ENCODE data around the gene CNMD. TPM values are rescaled to one million over a fixed set of nuclear protein-coding genes. Genes with fewer than 3 reads are reported as not detected.

The CNMD gene
- total and polyA plus RNA-seq, 2 of the 4 experiments (the other 2 are of a cell fraction): not detected

DNA sequence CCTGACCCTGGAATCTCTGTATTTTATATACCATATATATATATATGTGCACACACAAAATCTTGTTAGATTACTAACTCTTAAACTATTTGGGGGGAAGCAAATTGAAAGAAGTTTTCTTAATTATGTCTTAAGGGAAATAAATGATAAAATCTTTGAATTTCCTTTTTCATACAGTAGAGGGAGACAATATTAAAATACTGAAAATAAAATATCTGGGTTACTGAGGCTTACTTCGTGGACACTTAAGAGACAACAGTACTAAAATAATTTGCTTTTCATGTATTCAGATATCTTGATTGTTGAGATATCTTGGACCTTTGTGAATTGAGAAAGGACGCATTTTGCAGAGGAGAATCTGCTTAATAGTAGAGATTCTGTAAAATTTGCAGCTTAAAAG, 69.9 kb downstream of the CNMD start:
- Histone ChIP-seq H4K91ac (ENCODE audit: insufficient read depth, low read depth, low read length) (no peak overlapping the region), H2BK20ac (ENCODE audit: low read depth, low read length) (no peak overlapping the region), H2BK120ac (ENCODE audit: low read depth, low read length) (no peak overlapping the region), H3K27me3 (ENCODE audit: control insufficient read depth, insufficient read depth, low read length) (no peaks in the 10 kb centered on the region), H3K79me1 (ENCODE audit: low read depth in 1 of 2, low read length in 2 of 2) (peaks cover 8 to 11% of the 10 kb centered on the region in 2 experiments; a peak in 3 of 4 replicates), H3K27ac (ENCODE audit: insufficient read depth, low read length) (no peak overlapping the region), H2AFZ (replicated peaks; ENCODE audit: low read length, poor library complexity) (no peak overlapping the region), H2BK15ac (ENCODE audit: low read depth, low read length) (no peak overlapping the region), H3K4me1 (ENCODE audit: control insufficient read depth, insufficient read depth, low read length) (no peaks in the 10 kb centered on the region), H4K8ac (ENCODE audit: low read depth in 2 of 2, low read length in 2 of 2) (no peak overlapping the region), H4K5ac (ENCODE audit: low read depth, low read length) (no peak overlapping the region), H3K4me3 (ENCODE audit: insufficient read depth, low read depth, low read length) (no peak overlapping the region), H3K4me2 (ENCODE audit: low read depth, low read length) (no peak overlapping the region), H3K23ac (ENCODE audit: low read depth, low read length) (no peak overlapping the region), H3K36me3 (ENCODE audit: control insufficient read depth, insufficient read depth, low read length) (peaks cover 15% of the 10 kb centered on the region), H2BK5ac (ENCODE audit: low read depth, low read length, poor library complexity, severe bottlenecking) (no peak overlapping the region), H3K9me1 (ENCODE audit: insufficient read depth, low read length) (no peaks in the 10 kb centered on the region), H2AK9ac (replicated peaks; ENCODE audit: low read depth, low read length, poor library complexity) (no peak overlapping the region), H3K4ac (ENCODE audit: low read depth, low read length) (no peak overlapping the region), H3K14ac (replicated peaks; ENCODE audit: low read depth, low read length) (no peak overlapping the region), H4K20me1 (ENCODE audit: insufficient read depth, low read length) (no peaks in the 10 kb centered on the region; the same call in 1 of the 2 replicates), H3K9me3 (ENCODE audit: control insufficient read depth, insufficient read depth, low read length) (no peaks in the 10 kb centered on the region), H2AK5ac (ENCODE audit: low read depth, low read length) (no peak overlapping the region), H3K56ac (ENCODE audit: extremely low read depth, insufficient read depth, low read length) (no peak overlapping the region), H3K18ac (ENCODE audit: low read depth, low read length) (no peak overlapping the region), H3K9ac (ENCODE audit: low read depth, low read length) (no peak overlapping the region)
- WGBS, 2 experiments (ENCODE audit: extremely low coverage in 2 of 2, insufficient read length in 1 of 2): no CpG with 5 or more reads among the region's 2 CpGs
- DNase-seq (no peak), ATAC-seq (ENCODE audit: low read depth) (no peak)
- TF ChIP-seq RFX5 (IDR thresholded peaks at IDR 0.05; ENCODE audit: low read depth, low read length) (no peak), POLR2A (IDR thresholded peaks at IDR 0.05; ENCODE audit: low read depth, low read length) (no peak), RAD21 (IDR thresholded peaks at IDR 0.05; ENCODE audit: low read length) (no peak), CHD1 (IDR thresholded peaks at IDR 0.05; ENCODE audit: low read depth, low read length) (no peak), MAFK (IDR thresholded peaks at IDR 0.05; ENCODE audit: low read depth, low read length) (no peak), RCOR1 (IDR thresholded peaks at IDR 0.05; ENCODE audit: insufficient replicate concordance, low read length) (no peak), SMC3 (IDR thresholded peaks at IDR 0.05; ENCODE audit: low read depth, low read length) (no peak), MAZ (IDR thresholded peaks at IDR 0.05; ENCODE audit: borderline replicate concordance, low read depth, low read length) (no peak), CEBPB (IDR thresholded peaks at IDR 0.05; ENCODE audit: low read depth, low read length) (no peak), MXI1 (IDR thresholded peaks at IDR 0.05; ENCODE audit: borderline replicate concordance, low read depth, low read length) (no peak), FOS (IDR thresholded peaks at IDR 0.05; ENCODE audit: low read depth, low read length) (no peak), NFE2L2 (IDR thresholded peaks at IDR 0.05; ENCODE audit: low read depth, low read length) (no peak), BHLHE40 (IDR thresholded peaks at IDR 0.05; ENCODE audit: low read depth, low read length) (no peak)
- TF ChIP-seq, protein P1, sequence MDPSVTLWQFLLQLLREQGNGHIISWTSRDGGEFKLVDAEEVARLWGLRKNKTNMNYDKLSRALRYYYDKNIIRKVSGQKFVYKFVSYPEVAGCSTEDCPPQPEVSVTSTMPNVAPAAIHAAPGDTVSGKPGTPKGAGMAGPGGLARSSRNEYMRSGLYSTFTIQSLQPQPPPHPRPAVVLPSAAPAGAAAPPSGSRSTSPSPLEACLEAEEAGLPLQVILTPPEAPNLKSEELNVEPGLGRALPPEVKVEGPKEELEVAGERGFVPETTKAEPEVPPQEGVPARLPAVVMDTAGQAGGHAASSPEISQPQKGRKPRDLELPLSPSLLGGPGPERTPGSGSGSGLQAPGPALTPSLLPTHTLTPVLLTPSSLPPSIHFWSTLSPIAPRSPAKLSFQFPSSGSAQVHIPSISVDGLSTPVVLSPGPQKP (IDR thresholded peaks at IDR 0.05; ENCODE audit: borderline replicate concordance, low read depth, low read length): no peak
- TF ChIP-seq, protein P2, sequence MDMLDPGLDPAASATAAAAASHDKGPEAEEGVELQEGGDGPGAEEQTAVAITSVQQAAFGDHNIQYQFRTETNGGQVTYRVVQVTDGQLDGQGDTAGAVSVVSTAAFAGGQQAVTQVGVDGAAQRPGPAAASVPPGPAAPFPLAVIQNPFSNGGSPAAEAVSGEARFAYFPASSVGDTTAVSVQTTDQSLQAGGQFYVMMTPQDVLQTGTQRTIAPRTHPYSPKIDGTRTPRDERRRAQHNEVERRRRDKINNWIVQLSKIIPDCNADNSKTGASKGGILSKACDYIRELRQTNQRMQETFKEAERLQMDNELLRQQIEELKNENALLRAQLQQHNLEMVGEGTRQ (IDR thresholded peaks at IDR 0.05; ENCODE audit: low read depth, low read length): no peak
- TF ChIP-seq, protein P3, sequence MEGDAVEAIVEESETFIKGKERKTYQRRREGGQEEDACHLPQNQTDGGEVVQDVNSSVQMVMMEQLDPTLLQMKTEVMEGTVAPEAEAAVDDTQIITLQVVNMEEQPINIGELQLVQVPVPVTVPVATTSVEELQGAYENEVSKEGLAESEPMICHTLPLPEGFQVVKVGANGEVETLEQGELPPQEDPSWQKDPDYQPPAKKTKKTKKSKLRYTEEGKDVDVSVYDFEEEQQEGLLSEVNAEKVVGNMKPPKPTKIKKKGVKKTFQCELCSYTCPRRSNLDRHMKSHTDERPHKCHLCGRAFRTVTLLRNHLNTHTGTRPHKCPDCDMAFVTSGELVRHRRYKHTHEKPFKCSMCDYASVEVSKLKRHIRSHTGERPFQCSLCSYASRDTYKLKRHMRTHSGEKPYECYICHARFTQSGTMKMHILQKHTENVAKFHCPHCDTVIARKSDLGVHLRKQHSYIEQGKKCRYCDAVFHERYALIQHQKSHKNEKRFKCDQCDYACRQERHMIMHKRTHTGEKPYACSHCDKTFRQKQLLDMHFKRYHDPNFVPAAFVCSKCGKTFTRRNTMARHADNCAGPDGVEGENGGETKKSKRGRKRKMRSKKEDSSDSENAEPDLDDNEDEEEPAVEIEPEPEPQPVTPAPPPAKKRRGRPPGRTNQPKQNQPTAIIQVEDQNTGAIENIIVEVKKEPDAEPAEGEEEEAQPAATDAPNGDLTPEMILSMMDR (conservative IDR thresholded peaks at IDR 0.05; ENCODE audit: low read depth, low read length): no peak
- intact Hi-C loops (cut with micrococcal nuclease): no loop called here
- dilution Hi-C loops (cut with HindIII; ENCODE audit: low sequenced_read_pairs, unreplicated experiment): no loop called here
- no TSS peak for BruUV-seq (replicated peaks)
- ChIA-PET POLR2A (ENCODE audit: unreplicated experiment) (no interaction called here), CTCF (no interaction called here)
- in situ Hi-C loops (cut with MboI; ENCODE audit: low sequenced_read_pairs): no loop called here
